ENCODE data around the gene FSD1.
"Not testable (repeated sequence)": the region's sequence is repeated elsewhere in the genome, so short reads cannot be mapped to it uniquely, and the experiment has no call there.

Gene FSD1

DNA sequence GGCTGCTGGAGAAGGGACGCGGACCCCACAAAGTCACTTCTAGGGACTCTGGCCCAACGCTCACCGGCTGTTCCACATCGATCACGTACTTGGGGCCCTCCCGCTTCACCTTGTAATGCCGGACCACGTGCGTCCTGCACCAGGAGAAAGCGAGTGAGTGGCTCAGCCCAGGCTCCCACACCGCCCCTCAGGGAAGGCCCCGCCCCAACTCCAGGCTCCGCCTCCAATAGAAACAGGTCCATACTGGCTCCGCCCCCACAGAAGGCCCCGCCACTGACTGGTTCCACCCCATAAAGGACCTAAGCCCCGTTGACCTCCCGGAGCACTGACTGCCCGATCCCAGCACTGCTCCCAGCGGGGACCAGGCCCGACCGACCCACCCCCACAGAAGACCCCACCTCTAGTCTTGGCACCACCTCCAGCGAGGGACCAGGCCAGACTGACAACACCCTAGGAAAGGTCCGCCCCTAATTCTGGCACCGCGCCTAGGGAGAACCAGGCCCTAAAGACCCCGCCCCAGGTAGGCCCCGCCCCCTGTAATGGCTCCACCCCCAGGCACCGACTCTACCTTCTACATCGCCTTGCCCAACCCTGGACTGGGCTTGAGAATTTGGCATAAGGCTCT is 23.0 kb downstream of the FSD1 start:
- Histone ChIP-seq H3K27me3 (ENCODE audit: insufficient read depth, low read length) (no peaks in the 10 kb centered on the region), H2BK12ac (ENCODE audit: low read length) (no peak overlapping the region), H3K79me1 (ENCODE audit: low read length) (no peaks in the 10 kb centered on the region), H3K27ac (ENCODE audit: low read depth, low read length) (no peak overlapping the region), H4K91ac (ENCODE audit: low read depth, low read length) (no peak overlapping the region), H4K12ac (ENCODE audit: low read depth, low read length) (no peak overlapping the region), H3K9ac (ENCODE audit: low read length) (no peak overlapping the region), H3K23ac (ENCODE audit: low read length) (no peak overlapping the region), H3K4me1 (ENCODE audit: control insufficient read depth in 1 of 2, insufficient read depth in 2 of 2, low read length in 2 of 2) (peaks cover 13 to 15% of the 10 kb centered on the region in 2 experiments), H2BK120ac (ENCODE audit: insufficient read depth, low read length, poor library complexity) (no peak overlapping the region), H3K36me3 (ENCODE audit: control insufficient read depth in 1 of 2, insufficient read depth in 2 of 2, low read length in 2 of 2) (peaks cover 2 to 9% of the 10 kb centered on the region in 2 experiments), H3K14ac (ENCODE audit: low read length) (no peak overlapping the region), H3K79me2 (ENCODE audit: control insufficient read depth, insufficient read depth, low read length, poor library complexity) (no peaks in the 10 kb centered on the region), H3K9me3 (ENCODE audit: insufficient read depth, low read depth, low read length) (peaks cover 14% of the 10 kb centered on the region), H3K4me2 (ENCODE audit: low read length) (peak overlapping the region; percentile 63), H2BK5ac (ENCODE audit: low read depth, low read length, poor library complexity) (no peak overlapping the region), H3K4me3 (ENCODE audit: low read depth, low read length) (no peak overlapping the region), H4K8ac (ENCODE audit: low read depth, low read length) (peak overlapping the region; percentile 56), H3K4ac (ENCODE audit: low read depth, low read length) (no peak overlapping the region), H2AK5ac (ENCODE audit: low read length) (no peak overlapping the region), H2AFZ (ENCODE audit: insufficient read depth, low read length, poor library complexity) (peak overlapping the region; percentile 50), H3K18ac (ENCODE audit: low read length) (no peak overlapping the region)
- WGBS (ENCODE audit: extremely low coverage, insufficient coverage, insufficient read length), result no CpG with 5 or more reads among the region's 30 CpGs
- peak; percentile 48 to 69 for DNase-seq

- Histone ChIP-seq H3K23ac (ENCODE audit: low read length) (no peak overlapping the region), H4K91ac (ENCODE audit: low read depth, low read length) (no peak overlapping the region), H3K79me2 (ENCODE audit: control insufficient read depth, insufficient read depth, low read length, poor library complexity) (no peaks in the 10 kb centered on the region), H2AK5ac (ENCODE audit: low read length) (no peak overlapping the region), H3K27ac (ENCODE audit: low read depth, low read length) (peak overlapping the region; percentile 16), H4K8ac (ENCODE audit: low read depth, low read length) (peak overlapping the region; percentile 22), H2BK12ac (ENCODE audit: low read length) (peak overlapping the region; percentile 28), H4K12ac (ENCODE audit: low read depth, low read length) (no peak overlapping the region), H3K18ac (ENCODE audit: low read length) (no peak overlapping the region), H2BK120ac (ENCODE audit: insufficient read depth, low read length, poor library complexity) (peak overlapping the region; percentile 50), H3K4ac (ENCODE audit: low read depth, low read length) (no peak overlapping the region), H3K27me3 (ENCODE audit: insufficient read depth, low read length) (no peaks in the 10 kb centered on the region), H3K36me3 (ENCODE audit: control insufficient read depth in 1 of 2, insufficient read depth in 2 of 2, low read length in 2 of 2) (peaks cover 2 to 9% of the 10 kb centered on the region in 2 experiments), H3K9ac (ENCODE audit: low read length) (no peak overlapping the region), H2AFZ (ENCODE audit: insufficient read depth, low read length, poor library complexity) (peak overlapping the region; percentile 50), H3K14ac (ENCODE audit: low read length) (no peak overlapping the region), H3K4me2 (ENCODE audit: low read length) (peak overlapping the region; percentile 63), H2BK5ac (ENCODE audit: low read depth, low read length, poor library complexity) (no peak overlapping the region), H3K9me3 (ENCODE audit: insufficient read depth, low read depth, low read length) (peaks cover 11% of the 10 kb centered on the region), H3K4me1 (ENCODE audit: control insufficient read depth in 1 of 2, insufficient read depth in 2 of 2, low read length in 2 of 2) (peaks cover 13 to 15% of the 10 kb centered on the region in 2 experiments), H3K79me1 (ENCODE audit: low read length) (no peaks in the 10 kb centered on the region), H3K4me3 (ENCODE audit: low read depth, low read length) (peak overlapping the region; percentile 43)
- WGBS (ENCODE audit: extremely low coverage, insufficient coverage, insufficient read length), result no CpG with 5 or more reads among the region's 13 CpGs
- peak in 1 of 2 donors; percentile 68 for DNase-seq
These were observed 23.5 kb downstream of the FSD1 start for GRCh38 chr19:4327877-4328242.

GRCh38 chr19:4328243-4328990 is 24.0 kb downstream of the FSD1 start:
- Histone ChIP-seq H3K23ac (ENCODE audit: low read length) (no peak overlapping the region), H3K18ac (ENCODE audit: low read length) (peak overlapping the region; percentile 51), H2BK12ac (ENCODE audit: low read length) (no peak overlapping the region), H4K91ac (ENCODE audit: low read depth, low read length) (no peak overlapping the region), H2BK120ac (ENCODE audit: insufficient read depth, low read length, poor library complexity) (no peak overlapping the region), H2AFZ (ENCODE audit: insufficient read depth, low read length, poor library complexity) (peak overlapping the region; percentile 82), H3K4me2 (ENCODE audit: low read length) (peak overlapping the region; percentile 96), H3K4me1 (ENCODE audit: control insufficient read depth in 1 of 2, insufficient read depth in 2 of 2, low read length in 2 of 2) (peaks cover 13 to 15% of the 10 kb centered on the region in 2 experiments), H2BK5ac (ENCODE audit: low read depth, low read length, poor library complexity) (no peak overlapping the region), H3K4me3 (ENCODE audit: low read depth, low read length) (peak overlapping the region; percentile 75), H2AK5ac (ENCODE audit: low read length) (no peak overlapping the region), H3K4ac (ENCODE audit: low read depth, low read length) (peak overlapping the region; percentile 31), H3K36me3 (ENCODE audit: control insufficient read depth in 1 of 2, insufficient read depth in 2 of 2, low read length in 2 of 2) (peaks cover 2 to 9% of the 10 kb centered on the region in 2 experiments), H3K9ac (ENCODE audit: low read length) (peak overlapping the region; percentile 77), H3K79me2 (ENCODE audit: control insufficient read depth, insufficient read depth, low read length, poor library complexity) (no peaks in the 10 kb centered on the region), H3K14ac (ENCODE audit: low read length) (no peak overlapping the region), H3K79me1 (ENCODE audit: low read length) (no peaks in the 10 kb centered on the region), H4K8ac (ENCODE audit: low read depth, low read length) (peak overlapping the region; percentile 42), H3K27ac (ENCODE audit: low read depth, low read length) (no peak overlapping the region), H3K27me3 (ENCODE audit: insufficient read depth, low read length) (no peaks in the 10 kb centered on the region), H4K12ac (ENCODE audit: low read depth, low read length) (no peak overlapping the region), H3K9me3 (ENCODE audit: insufficient read depth, low read depth, low read length) (peaks cover 10% of the 10 kb centered on the region)
- no CpG with 5 or more reads among the region's 49 CpGs for WGBS (ENCODE audit: extremely low coverage, insufficient coverage, insufficient read length)
- peak; percentile 77 to 95 for DNase-seq

- H3K27ac ChIP-seq (ENCODE audit: low read depth, low read length); H3K9me3 ChIP-seq (ENCODE audit: insufficient read depth, low read depth, low read length); H2BK120ac ChIP-seq (ENCODE audit: insufficient read depth, low read length, poor library complexity); H2BK12ac ChIP-seq (ENCODE audit: low read length); H3K4me3 ChIP-seq (ENCODE audit: low read depth, low read length); H3K79me2 ChIP-seq (ENCODE audit: control insufficient read depth, insufficient read depth, low read length, poor library complexity); H3K14ac ChIP-seq (ENCODE audit: low read length); H3K36me3 ChIP-seq (ENCODE audit: control insufficient read depth in 1 of 2, insufficient read depth in 2 of 2, low read length in 2 of 2); H4K91ac ChIP-seq (ENCODE audit: low read depth, low read length); H3K18ac ChIP-seq (ENCODE audit: low read length); H4K12ac ChIP-seq (ENCODE audit: low read depth, low read length); H3K4ac ChIP-seq (ENCODE audit: low read depth, low read length); H3K23ac ChIP-seq (ENCODE audit: low read length); H2AK5ac ChIP-seq (ENCODE audit: low read length); H4K8ac ChIP-seq (ENCODE audit: low read depth, low read length); H3K79me1 ChIP-seq (ENCODE audit: low read length); H3K9ac ChIP-seq (ENCODE audit: low read length); H2BK5ac ChIP-seq (ENCODE audit: low read depth, low read length, poor library complexity); H3K27me3 ChIP-seq (ENCODE audit: insufficient read depth, low read length): not testable (repeated sequence)
- DNase-seq, result peak in 1 of 2 donors; percentile 39
- Histone ChIP-seq H3K4me1 (ENCODE audit: control insufficient read depth in 1 of 2, insufficient read depth in 2 of 2, low read length in 2 of 2) (peaks cover 13 to 15% of the 10 kb centered on the region in 2 experiments), H2AFZ (ENCODE audit: insufficient read depth, low read length, poor library complexity) (peak overlapping the region; percentile 82), H3K4me2 (ENCODE audit: low read length) (peak overlapping the region; percentile 96)
- no CpG with 5 or more reads among the region's 35 CpGs for WGBS (ENCODE audit: extremely low coverage, insufficient coverage, insufficient read length)
These were observed 24.7 kb downstream of the FSD1 start for GRCh38 chr19:4328991-4329681.

Measured in trophoblast cell (in vitro differentiated cells and primary cell).